Measurements from ENCODE around the gene TLR3. TPM values are rescaled to one million over a fixed set of nuclear protein-coding genes. Genes with fewer than 3 reads are reported as not detected.

Gene TLR3
- total and polyA plus RNA-seq, 2 of the 8 experiments (the other 6 are each of a cell fraction or from before 2014, with no cell fraction given): 1.00 to 2.6 TPM

- Histone ChIP-seq H3K4me3 (ENCODE audit: extremely low read depth in 1 of 4, insufficient read depth in 2 of 4, low read depth in 3 of 4, low read length in 4 of 4) (no peak overlapping the region), H3K18ac (ENCODE audit: extremely low read depth, low read length) (no peak overlapping the region), H3K36me3 (ENCODE audit: control insufficient read depth in 2 of 4, insufficient read depth in 4 of 4, low read length in 3 of 4) (no peaks in the 10 kb centered on the region), H2BK5ac (ENCODE audit: low read depth, low read length) (no peak overlapping the region), H3K9ac (replicated peaks in 1 of 4; ENCODE audit: extremely low read depth in 1 of 4, low read depth in 3 of 4, low read length in 3 of 4) (no peak overlapping the region), H2BK15ac (ENCODE audit: low read length) (no peak overlapping the region), H2BK12ac (ENCODE audit: low read depth, low read length) (0 out of 2 replicates have a peak overlapping the region, but pooled peaks have one; percentile 41), H2BK120ac (replicated peaks; ENCODE audit: low read depth, low read length) (no peak overlapping the region), H3K27ac (ENCODE audit: low read depth, low read length) (no peak overlapping the region), H2AK5ac (ENCODE audit: low read depth, low read length) (no peak overlapping the region), H2BK20ac (ENCODE audit: low read length) (no peak overlapping the region), H3K14ac (ENCODE audit: insufficient read length) (no peak overlapping the region), H3K9me3 (ENCODE audit: insufficient read depth in 2 of 2, low read depth in 1 of 2, low read length in 1 of 2) (peaks cover 21 to 24% of the 10 kb centered on the region in 2 experiments), H3K4me1 (replicated peaks in 1 of 4; ENCODE audit: control insufficient read depth in 3 of 4, insufficient read depth in 4 of 4, low read length in 3 of 4) (no peaks in the 10 kb centered on the region), H2AFZ (ENCODE audit: low read length) (no peak overlapping the region), H3K23me2 (ENCODE audit: low read depth, low read length) (no peaks in the 10 kb centered on the region), H3K23ac (ENCODE audit: insufficient read length) (no peak overlapping the region), H4K20me1 (replicated peaks in 1 of 2; ENCODE audit: control insufficient read depth in 1 of 2, insufficient read depth in 2 of 2, low read length in 2 of 2) (no peaks in the 10 kb centered on the region), H4K5ac (ENCODE audit: insufficient read length, low read depth, low read length) (no peak overlapping the region), H3K56ac (replicated peaks; ENCODE audit: insufficient read length, low read depth, low read length) (no peak overlapping the region), H3K27me3 (replicated peaks in 1 of 4; ENCODE audit: control insufficient read depth in 3 of 4, extremely low read depth in 1 of 4, insufficient read depth in 3 of 4, low read length in 3 of 4) (no peaks in the 10 kb centered on the region), H4K91ac (replicated peaks; ENCODE audit: insufficient read length, low read length) (no peak overlapping the region), H3K79me2 (ENCODE audit: control insufficient read depth in 1 of 2, insufficient read depth in 2 of 2, low read length in 2 of 2) (no peaks in the 10 kb centered on the region), H3K4ac (replicated peaks; ENCODE audit: insufficient read length, low read depth, low read length) (peak overlapping the region; percentile 21), H3K4me2 (ENCODE audit: insufficient read depth in 1 of 2, low read depth in 2 of 2, low read length in 2 of 2) (no peak overlapping the region), H3K79me1 (ENCODE audit: low read depth, low read length) (no peaks in the 10 kb centered on the region), H4K8ac (ENCODE audit: extremely low read depth, insufficient read depth, low read length) (peak overlapping the region; percentile 3; the same call in 1 of the 2 replicates)
- TF ChIP-seq SAP30 (IDR thresholded peaks at IDR 0.05; ENCODE audit: insufficient read depth, insufficient replicate concordance, low read length): no peak
- no peak for TF ChIP-seq RAD21 (IDR thresholded peaks at IDR 0.05 in 1 of 2, conservative IDR thresholded peaks at IDR 0.05 in 1 of 2; ENCODE audit: low read depth in 2 of 2, low read length in 2 of 2)
- no peak for TF ChIP-seq KDM1A (IDR thresholded peaks at IDR 0.05; ENCODE audit: borderline replicate concordance, low read length)
- TF ChIP-seq TBP (IDR thresholded peaks at IDR 0.05; ENCODE audit: low read depth, low read length): no peak
- no peak for TF ChIP-seq CBX5 (IDR thresholded peaks at IDR 0.05; ENCODE audit: low read depth, low read length)
- no peak for TF ChIP-seq RFX5 (IDR thresholded peaks at IDR 0.05; ENCODE audit: borderline replicate concordance, low read depth, low read length)
- ChIA-PET CTCF (ENCODE audit: partially characterized antibody) (interaction anchor here (0.6 to 4.0 kb wide), 18 partner anchors 9 to 905 kb away, joined by 3 to 25 read pairs (median 4); partner anchors contain the start of genes CCDC110 and UFSP2), POLR2A (ENCODE audit: partially characterized antibody) (interaction anchor here (1.8 kb wide), 1 partner anchor 10 kb away, joined by 3 read pairs; no protein-coding TSS in a partner anchor)
- FAIRE-seq (no peak), DNase-seq (ENCODE audit: low read depth in 1 of 2, low spot score in 2 of 2) (no peak)
- WGBS, 2 experiments (ENCODE audit: extremely low coverage in 1 of 2, insufficient coverage in 1 of 2, insufficient read length in 1 of 2, insufficient replicate concordance in 2 of 2, low coverage in 1 of 2, low lambda C conversion rate in 2 of 2, missing lambda C conversion rate in 1 of 2): 89% methylated on average over 16 of the region's 16 CpGs; no CpG with 5 or more reads in 1 of the 2 experiments
Observed at GRCh38 chr4:186039697-186040096, 29.3 kb upstream of the TLR3 start.
